K562 treated with DMSO at 1 percent for 24 hours (cell line): ENCODE measurements around the gene CXCL8. TPM values are rescaled to one million over a fixed set of nuclear protein-coding genes. Genes with fewer than 3 reads are reported as not detected.

Experiments
- total RNA-seq: library from RNA; unstranded; fragments of 300-600 nt; gene quantifications from 2 replicates; pipeline ENCODE4 v1.2.3, GENCODE V29; 2022; ENCODE audit warnings: low read depth; ENCODE audit not compliant: insufficient read depth

The CXCL8 gene
- total RNA-seq, result 6.3 and 9.9 TPM in 2 replicates

GRCh38 chr4:73740353-73740778, at the start of gene CXCL8:
CXCL8 (plus strand) TSS chr4:73740569; CDS start chr4:73740659, 90 bp downstream.

Other genes starting within 250 kb of the CXCL8 start
- 0.09 and 0.44 TPM in 2 replicates for gene RASSF6, start 120.1 kb upstream of the CXCL8 start, total RNA-seq
- gene CXCL6, start 96.1 kb downstream of the CXCL8 start, total RNA-seq, result not detected in 2 replicates
- gene PF4V1, start 112.7 kb downstream of the CXCL8 start, total RNA-seq, result not detected in 2 replicates
- 8.5 and 12.1 TPM in 2 replicates for gene CXCL1, start 128.8 kb downstream of the CXCL8 start, total RNA-seq
- not detected in 2 replicates for gene PF4, start 241.5 kb downstream of the CXCL8 start, total RNA-seq
- 0.82 TPM in 1 of 2 replicates, not detected in the other for gene PPBP, start 247.6 kb downstream of the CXCL8 start, total RNA-seq